ENCODE results near the gene DLG1. TPM values are rescaled to one million over a fixed set of nuclear protein-coding genes. Genes with fewer than 3 reads are reported as not detected.

The DLG1 gene
- total and polyA plus RNA-seq, 9 of the 15 experiments (the other 6 are each of a cell fraction or from before 2014, with no cell fraction given): 9.4 to 63.5 (median 43.6) TPM

DNA sequence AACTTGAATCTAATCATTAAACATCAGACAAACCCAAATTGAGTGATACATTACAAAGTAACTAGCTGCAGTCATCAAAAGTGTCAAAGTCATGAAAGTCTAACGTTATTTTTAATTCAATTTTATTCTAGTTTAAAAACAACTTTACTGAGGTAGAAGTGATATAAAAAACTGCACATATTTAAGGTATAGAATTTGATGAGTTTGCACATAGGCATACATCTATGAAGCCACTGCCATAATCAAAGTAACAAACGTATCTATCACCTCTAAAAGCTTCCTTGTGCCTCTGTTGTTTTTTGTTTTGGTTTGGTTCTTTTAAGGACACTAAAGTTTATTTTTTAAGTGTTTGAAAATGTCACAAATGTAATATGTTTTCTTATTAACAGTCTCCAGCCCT, 130.9 kb downstream of the DLG1 start:
- ATAC-seq: no peak
- no peaks in the 10 kb centered on the region for H4K20me1 ChIP-seq (replicated peaks; ENCODE audit: control insufficient read depth, insufficient read depth, low read length)
- WGBS (ENCODE audit: insufficient coverage, low coverage, missing lambda C conversion rate): 58% methylated on average over 2 of the region's 2 CpGs

More for the DNA sequence above, 130.9 kb downstream of the DLG1 start:
- Histone ChIP-seq H3K9me3 (replicated peaks; ENCODE audit: control insufficient read depth, insufficient read depth, low read depth, low read length) (no peaks in the 10 kb centered on the region), H3K4me1 (replicated peaks in 1 of 2; ENCODE audit: control insufficient read depth in 2 of 2, insufficient read depth in 2 of 2, low read length in 2 of 2) (no peaks in the 10 kb centered on the region), H3K27ac (ENCODE audit: extremely low read depth, low read depth, low read length) (no peak overlapping the region), H3K79me2 (ENCODE audit: control insufficient read depth, insufficient read depth, low read length) (peaks cover 27% of the 10 kb centered on the region), H3K4me2 (ENCODE audit: insufficient read depth, low read length) (no peak overlapping the region), H3K9me1 (ENCODE audit: control insufficient read depth, insufficient read depth, low read length) (no peaks in the 10 kb centered on the region), H3K9ac (ENCODE audit: insufficient read depth in 1 of 2, low read depth in 2 of 2, low read length in 2 of 2) (no peak overlapping the region), H3K4me3 (no peak overlapping the region), H3K36me3 (ENCODE audit: control insufficient read depth, insufficient read depth, low read length) (no peaks in the 10 kb centered on the region), H2AFZ (ENCODE audit: low read depth, low read length) (no peak overlapping the region), H3K27me3 (ENCODE audit: control insufficient read depth in 2 of 2, insufficient read depth in 2 of 2, low read length in 2 of 2) (no peaks in the 10 kb centered on the region)
- in situ Hi-C loops (cut with MboI): no loop called here
- BruUV-seq (replicated peaks): no TSS peak
- TF ChIP-seq ZNF408 (CRISPR knock-in tag; IDR thresholded peaks at IDR 0.05; ENCODE audit: low read depth): no peak
- no peak for TF ChIP-seq HSF4 (CRISPR knock-in tag; IDR thresholded peaks at IDR 0.05; ENCODE audit: borderline replicate concordance)
- no peak for TF ChIP-seq RFX5 (IDR thresholded peaks at IDR 0.05; ENCODE audit: low read depth, low read length)
- TF ChIP-seq ASH1L (IDR thresholded peaks at IDR 0.05; ENCODE audit: borderline replicate concordance, low read depth, partially characterized antibody): no peak
- peak; percentile 64 for TF ChIP-seq ZNF316 (IDR thresholded peaks at IDR 0.05)
- TF ChIP-seq C11orf30 (IDR thresholded peaks at IDR 0.05; ENCODE audit: low read depth): peak; percentile 36; the same call in 1 of the 2 replicates
- TF ChIP-seq, protein P1, sequence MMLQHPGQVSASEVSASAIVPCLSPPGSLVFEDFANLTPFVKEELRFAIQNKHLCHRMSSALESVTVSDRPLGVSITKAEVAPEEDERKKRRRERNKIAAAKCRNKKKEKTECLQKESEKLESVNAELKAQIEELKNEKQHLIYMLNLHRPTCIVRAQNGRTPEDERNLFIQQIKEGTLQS (IDR thresholded peaks at IDR 0.05): no peak
- TF ChIP-seq, protein P1 (CRISPR knock-in tag; conservative IDR thresholded peaks at IDR 0.05): no peak
- TF ChIP-seq, protein P2, sequence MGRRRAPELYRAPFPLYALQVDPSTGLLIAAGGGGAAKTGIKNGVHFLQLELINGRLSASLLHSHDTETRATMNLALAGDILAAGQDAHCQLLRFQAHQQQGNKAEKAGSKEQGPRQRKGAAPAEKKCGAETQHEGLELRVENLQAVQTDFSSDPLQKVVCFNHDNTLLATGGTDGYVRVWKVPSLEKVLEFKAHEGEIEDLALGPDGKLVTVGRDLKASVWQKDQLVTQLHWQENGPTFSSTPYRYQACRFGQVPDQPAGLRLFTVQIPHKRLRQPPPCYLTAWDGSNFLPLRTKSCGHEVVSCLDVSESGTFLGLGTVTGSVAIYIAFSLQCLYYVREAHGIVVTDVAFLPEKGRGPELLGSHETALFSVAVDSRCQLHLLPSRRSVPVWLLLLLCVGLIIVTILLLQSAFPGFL (CRISPR knock-in tag; IDR thresholded peaks at IDR 0.05): no peak
- no peak for TF ChIP-seq NR2C1 (IDR thresholded peaks at IDR 0.05)
- no peak for TF ChIP-seq NR2C1 (tag; IDR thresholded peaks at IDR 0.05)
- intact Hi-C loops (cut with micrococcal nuclease): no loop called here
- FAIRE-seq (no peak), DNase-seq (ENCODE audit: extremely low read depth in 1 of 4, low spot score in 3 of 4) (no peak)
- POLR2A ChIA-PET: interaction anchor here (0.5 to 1.4 kb wide), 2 partner anchors 11 to 110 kb away, joined by 3 to 4 read pairs; no protein-coding TSS in a partner anchor
- CTCF ChIA-PET (ENCODE audit: low intra/inter-chr PET ratio): no interaction called here
